Activated CD4-positive, alpha-beta T cell treated with anti-CD3 and anti-CD28 coated beads for 1 hour (primary cell): ENCODE data around the gene IFI27L1.

ENCODE experiments used
- DNase-seq: peaks from one replicate; pipeline ENCODE4 v3.0.0-alpha.2; 2020

The IFI27L1 gene

DNA sequence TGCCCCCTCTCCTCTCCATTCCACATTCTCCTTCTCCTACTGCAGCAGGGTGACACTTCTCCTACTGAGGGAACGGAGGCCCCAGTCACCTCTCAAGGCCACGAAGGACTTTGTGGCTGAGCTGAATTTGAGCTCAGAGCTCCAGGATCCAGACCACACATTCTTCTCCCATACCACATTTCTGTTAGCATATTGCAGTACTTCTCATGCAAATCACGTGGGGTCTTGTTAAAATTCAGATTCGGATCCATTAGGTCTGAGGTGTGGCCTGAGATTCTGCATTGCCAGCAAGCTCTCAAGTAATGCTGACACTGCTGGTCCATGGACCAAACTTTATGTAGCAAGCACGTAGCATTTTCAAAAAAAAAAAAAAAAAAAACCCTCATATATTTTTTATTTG is 57.9 kb downstream of the IFI27L1 start:
- no peak for DNase-seq

DNA sequence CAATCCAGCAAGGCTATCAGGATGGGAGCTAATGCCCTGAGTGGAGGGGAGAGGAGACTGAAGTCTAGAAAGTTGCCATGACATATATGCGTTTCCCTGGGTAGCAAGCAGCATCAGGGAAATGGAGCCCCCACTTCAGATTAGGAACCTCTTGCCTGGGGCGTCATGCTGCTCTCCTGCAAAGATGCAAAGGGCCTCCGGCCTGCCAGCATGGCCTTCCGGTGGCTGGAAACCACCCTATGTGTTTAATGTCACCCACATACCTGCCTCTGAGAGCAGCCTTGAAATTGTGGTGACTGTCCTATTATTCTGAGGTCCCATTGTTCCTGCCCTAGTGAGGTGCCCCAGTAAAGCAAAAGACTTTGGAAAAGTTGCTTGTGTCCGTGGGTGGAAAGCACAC is 58.3 kb downstream of the IFI27L1 start:
- DNase-seq, result no peak

DNA sequence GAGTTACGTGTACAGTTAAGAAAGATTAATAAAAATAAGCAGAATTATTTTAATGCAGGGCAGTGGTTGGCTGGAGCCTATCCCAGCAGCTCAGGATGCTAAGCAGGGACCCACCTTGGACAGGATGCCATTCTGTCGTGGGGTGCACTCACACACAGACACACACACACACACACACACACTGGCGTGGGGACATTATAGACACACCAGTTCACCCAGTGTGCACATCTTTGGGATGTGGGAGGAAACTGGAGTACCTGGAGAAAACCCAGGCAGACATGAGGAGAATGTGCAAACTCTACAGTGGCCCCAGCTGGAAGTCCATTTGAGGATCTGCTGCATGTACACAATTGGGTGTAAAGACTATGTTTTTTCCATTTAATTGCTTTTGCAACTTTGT is 61.1 kb downstream of the IFI27L1 start:
- no peak for DNase-seq

DNA sequence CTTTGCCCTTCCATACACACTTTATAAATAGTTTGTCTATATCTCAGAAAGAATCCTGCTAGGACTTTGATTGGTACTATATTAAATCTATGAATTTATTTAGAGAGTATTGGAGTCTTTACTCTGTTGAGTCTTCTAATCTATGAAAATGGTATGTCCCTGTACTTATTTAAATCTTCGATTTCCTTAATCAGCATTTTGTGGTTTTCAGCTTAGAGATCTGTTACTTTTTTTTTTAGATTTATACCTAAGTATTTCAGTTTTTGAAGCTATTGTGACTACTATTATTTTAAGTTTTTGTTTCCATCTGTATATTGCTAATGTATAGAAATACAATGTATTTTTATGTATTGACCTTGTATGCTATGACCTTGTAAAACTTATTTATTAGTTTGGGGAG is 61.7 kb downstream of the IFI27L1 start:
- no peak for DNase-seq

DNA sequence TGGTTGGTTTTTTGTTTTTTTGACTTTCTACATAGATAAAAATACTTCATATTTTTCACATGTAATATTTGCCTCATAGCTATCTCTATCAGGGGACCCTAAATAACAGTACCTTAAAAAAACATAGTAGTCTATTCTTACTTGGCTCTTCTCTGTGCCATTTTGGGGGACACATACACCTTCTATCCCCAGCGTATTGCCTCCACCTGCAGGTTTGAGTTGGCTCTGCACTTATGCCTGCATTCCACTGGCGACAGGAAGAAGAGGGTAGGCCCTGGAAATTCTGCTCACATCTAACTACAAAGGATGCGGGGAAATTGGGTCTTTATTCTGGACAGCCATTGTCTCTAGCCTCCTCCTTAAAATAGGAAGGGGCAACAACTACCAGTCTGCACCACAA is 62.1 kb downstream of the IFI27L1 start:
- no peak for DNase-seq

DNA sequence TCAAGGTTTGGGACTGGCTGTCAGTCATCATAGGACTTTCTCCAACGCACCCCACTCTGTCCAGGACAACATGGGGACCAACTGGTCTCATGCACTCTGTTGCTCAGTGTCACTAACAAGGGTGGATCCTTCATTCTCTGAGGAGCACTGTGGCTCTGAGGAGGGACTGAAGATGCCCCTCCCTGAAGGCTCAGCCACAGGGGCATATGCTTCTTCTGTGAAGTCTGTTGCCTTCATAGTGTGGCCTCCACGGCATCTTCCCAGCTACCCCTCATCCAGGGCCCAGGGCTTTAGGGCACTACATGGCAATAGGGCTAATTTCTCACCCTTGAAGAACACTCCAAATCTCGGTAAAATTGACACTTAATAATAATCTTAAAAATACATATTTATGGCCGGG is 62.6 kb downstream of the IFI27L1 start:
- DNase-seq, result no peak

DNA sequence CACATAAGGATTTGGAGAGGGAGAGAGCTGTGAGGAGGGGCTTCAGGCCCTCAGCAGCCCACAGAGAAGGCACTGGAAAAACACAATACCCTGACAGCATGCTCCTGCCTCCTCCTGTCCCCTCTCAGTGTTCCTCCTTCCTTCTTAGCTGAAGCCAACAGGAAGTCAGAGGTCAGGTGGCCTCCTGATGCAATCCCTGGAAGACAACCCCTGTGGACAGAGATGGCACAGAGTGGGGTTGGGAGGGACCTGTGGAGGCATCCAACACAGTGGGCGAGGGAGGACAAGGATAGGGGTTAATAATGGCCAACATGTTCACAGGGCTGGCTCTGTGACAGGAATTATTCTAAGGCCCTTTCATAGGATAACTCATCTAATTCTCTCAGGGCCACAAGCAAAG is 63.7 kb downstream of the IFI27L1 start:
- DNase-seq, result no peak

DNA sequence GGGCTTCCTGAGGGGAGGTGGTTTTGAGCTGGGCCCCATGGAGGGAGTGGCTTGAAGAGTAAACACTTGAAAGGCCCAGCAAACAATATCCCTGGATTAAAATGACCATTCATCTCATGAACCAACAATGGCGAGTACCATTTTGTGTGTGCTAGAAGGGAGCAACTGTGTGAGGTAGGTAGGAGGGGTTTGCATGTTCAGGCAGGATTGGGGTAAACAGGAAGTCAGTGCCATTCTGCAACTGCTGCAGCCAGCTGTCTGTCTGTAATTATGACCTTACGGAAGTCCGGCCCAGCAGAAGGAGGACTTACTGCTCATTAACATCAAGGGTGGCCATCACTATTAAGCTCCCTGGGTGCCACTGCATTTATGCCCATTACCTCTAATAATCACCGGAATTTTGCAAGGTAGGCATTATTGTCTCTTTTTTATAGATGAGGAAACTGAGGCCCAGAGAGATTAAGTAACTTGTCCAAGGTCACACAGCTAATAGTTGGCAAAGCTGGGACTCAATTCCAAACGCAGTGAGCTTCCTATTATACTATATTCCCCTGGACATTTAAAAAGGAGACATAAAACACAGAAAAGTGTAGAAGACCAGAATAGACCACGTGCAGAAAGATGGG is 64.9 kb downstream of the IFI27L1 start:
- DNase-seq, result no peak
